ENCODE measurements around the gene CFAP45.

- TF ChIP-seq CTCF (IDR thresholded peaks at IDR 0.05), result no peak
- no peak for TF ChIP-seq POLR2A (IDR thresholded peaks at IDR 0.05)
These were observed 1.4 kb downstream of the CFAP45 start for GRCh38 chr1:159898527-159898926.

All from lower leg skin (tissue), 3 donors.